ENCODE measurements around the gene TMEM95. TPM values are rescaled to one million over a fixed set of nuclear protein-coding genes. Genes with fewer than 3 reads are reported as not detected.

Gene TMEM95
- total and polyA plus RNA-seq, 2 of the 8 experiments (the other 6 are each of a cell fraction or from before 2014, with no cell fraction given): not detected

GRCh38 chr17:7396147-7396546 is 41.2 kb downstream of the TMEM95 start (continued):
- TF ChIP-seq KDM4A (IDR thresholded peaks at IDR 0.05; ENCODE audit: low read depth, low read length, severe bottlenecking) (no peak), FOSL1 (IDR thresholded peaks at IDR 0.05; ENCODE audit: insufficient read depth, low read depth, low read length) (no peak)

Measured in H1 (cell line).